Erythroblast (primary cell): ENCODE data around the gene RALB.

Experiments used
- DNase-seq, 2 experiments: peaks; one replicate each; lab custom pipeline; 2025; lab: John Stamatoyannopoulos, UW
- GATA1 ChIP-seq: IDR thresholded peaks from 2 replicates; pipeline ENCODE4 v1.6.1; 2011; ENCODE audit warnings: low read depth, mild to moderate bottlenecking, control low read depth, low read length, moderate library complexity
- POLR2A ChIP-seq: IDR thresholded peaks from 2 replicates; pipeline ENCODE4 v1.6.1; 2011; ENCODE audit warnings: mild to moderate bottlenecking, low read length

RALB gene, protein sequence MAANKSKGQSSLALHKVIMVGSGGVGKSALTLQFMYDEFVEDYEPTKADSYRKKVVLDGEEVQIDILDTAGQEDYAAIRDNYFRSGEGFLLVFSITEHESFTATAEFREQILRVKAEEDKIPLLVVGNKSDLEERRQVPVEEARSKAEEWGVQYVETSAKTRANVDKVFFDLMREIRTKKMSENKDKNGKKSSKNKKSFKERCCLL

DNA sequence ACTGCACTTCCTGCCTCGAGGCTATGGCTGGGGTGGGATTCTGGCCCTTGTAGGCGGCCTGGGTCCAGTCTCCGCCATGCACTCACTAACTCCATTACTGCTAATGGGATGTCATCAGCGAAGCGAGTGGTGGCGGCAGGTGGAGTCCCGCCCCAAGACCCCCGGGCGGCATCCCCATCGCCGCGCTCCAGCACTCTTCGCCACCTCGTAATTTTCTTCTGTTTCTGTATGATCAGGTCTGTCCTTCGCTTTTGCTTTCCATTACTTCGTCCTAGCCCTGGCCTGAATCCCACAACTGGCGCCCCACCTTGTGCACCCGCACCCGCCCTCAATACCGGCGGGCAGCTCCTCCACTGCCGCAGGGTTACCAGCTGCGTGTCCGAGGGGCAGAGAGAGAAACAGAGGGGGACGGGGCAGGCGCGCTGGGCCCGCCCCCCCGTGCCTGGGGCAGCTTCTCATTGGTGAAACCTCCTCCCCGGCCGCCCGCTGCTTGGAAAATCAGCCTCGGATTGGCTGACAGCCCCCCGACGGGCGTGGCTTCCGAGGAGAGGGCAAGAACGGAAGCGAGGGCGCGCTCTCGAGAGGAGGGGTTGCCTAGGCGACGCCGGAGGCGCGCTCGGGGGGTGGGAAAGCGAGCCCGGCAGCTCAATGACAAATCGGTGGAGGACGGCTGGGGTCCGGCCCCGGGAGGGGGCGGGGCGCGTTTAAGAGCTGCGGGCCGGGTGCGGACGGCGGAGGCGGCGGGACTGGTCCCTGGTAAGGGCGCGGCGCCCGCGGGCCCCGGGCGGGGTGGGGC, at the start of gene RALB:
TSS of gene RALB (plus strand) at position 628 of the 796 bp plus-strand sequence. CDS start 25,813 bp downstream, outside the sequence.
- TF ChIP-seq GATA1 (no peak), POLR2A (peak; percentile 79)
- peak; percentile 98 for DNase-seq

DNA sequence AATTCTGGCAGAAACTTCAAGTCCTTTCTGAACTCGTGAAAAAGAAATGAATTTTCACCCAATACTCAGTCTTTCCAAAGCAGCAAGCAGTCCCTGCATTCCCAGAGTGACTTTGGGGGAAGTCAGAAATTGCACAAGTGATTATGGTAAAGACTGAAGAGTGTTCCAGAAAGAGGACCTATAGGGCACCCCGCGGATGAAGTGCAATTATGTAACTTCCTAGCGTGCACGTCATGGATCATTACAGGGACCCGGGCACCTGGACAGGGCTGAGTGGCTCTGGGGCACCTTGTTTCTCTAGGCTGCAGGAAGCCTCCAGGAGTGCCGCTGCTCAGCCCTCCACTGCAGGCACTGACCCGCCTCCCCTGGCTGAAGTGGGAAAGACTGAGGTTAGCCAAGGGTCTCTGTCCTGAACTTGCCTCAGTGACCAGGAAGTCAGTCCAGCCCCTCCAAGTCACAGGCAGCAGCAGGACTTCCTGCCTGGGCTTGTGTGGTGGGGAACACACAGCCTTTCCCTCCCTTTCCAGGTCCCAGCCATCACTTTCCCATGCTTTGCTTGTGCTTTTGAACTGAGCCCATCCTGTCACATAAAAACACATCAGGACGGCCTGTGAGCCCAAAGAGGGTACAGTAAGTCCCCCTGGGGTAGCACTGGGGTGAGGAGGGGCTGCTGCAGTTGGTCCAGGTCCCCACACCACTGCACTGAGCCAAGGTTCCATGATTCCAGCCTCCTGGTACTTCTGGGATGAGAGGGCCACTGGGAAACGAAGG, 49.2 kb upstream of the RALB start:
- DNase-seq = no peak
- TF ChIP-seq GATA1 = no peak
- no peak for TF ChIP-seq POLR2A

DNA sequence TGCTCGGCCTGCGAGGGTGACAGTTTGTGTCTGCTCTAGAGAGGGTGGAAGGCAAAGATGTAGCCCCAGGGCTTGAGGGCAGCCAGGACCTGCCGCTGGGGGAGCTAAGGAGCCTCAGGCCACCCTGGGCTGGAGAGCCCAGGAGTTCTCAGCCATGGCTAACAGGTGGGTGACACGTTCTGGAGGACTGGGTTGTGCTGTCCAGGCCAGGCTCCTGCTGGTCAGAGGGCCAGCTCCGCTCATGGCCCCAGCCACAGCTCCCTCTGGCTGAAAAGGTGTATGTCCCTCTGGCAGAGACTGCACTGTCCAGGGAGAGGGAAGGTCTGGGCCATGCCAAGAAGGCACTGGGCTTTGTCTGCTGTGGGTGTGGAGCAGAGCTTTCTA, 48.6 kb upstream of the RALB start:
- DNase-seq = no peak
- TF ChIP-seq GATA1 (no peak), POLR2A (no peak)

DNA sequence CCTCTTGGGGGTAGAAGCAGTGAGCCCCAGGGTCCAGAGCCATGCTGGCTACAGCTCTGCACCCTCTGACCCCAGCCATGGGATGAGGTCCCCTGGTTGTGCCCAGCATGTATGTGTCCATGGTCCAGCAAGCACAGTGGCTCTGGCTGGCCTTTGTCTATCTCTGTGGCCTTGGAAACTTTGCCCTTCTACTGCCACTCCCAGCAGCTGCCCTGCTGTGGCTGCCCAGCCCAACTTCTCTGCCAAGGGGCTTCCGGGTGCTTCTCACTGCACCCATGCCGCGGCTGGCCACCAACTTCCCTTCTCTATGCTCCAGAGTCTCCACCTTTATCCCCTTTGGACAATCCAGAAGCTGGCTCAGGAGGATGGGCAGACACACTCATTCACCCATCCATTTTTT, 48.2 kb upstream of the RALB start:
- TF ChIP-seq GATA1 (no peak), POLR2A (no peak)
- no peak for DNase-seq

DNA sequence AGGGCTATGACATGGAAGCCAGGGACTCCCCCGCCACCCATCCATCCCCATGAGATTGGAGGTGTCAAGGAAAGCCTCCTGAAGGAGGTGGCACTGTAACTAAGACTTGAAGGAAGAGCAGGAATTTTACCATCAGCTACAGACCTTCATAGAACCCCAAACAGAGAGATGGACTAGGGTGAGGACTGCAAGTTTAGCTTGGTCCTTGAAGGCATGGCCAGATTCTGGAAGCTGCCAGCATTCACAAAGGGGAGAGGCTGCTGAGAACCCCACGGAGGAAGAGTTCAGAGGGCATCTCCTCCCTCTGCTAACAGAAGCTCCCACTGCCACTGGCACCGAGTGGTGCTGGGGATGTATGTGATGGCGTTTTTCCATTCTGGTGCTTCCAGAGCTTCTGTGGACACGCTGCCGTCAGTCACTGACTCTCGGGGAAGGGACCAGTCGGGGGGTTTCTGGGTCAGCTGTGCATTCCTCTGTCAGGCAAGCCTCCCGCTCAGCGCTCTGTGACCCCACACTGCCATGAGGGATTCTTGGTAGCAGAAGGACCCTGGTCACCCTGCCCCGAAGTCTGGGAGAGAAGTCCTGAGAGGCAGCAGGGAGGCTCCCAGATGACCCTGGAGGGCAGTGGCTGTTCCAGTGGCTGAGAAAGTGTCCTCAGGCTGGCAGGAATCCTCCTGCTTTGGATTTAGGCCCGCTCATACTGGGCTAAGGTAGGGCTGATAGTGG, 47.5 kb upstream of the RALB start:
- TF ChIP-seq GATA1 = no peak
- TF ChIP-seq POLR2A = no peak
- DNase-seq = no peak

DNA sequence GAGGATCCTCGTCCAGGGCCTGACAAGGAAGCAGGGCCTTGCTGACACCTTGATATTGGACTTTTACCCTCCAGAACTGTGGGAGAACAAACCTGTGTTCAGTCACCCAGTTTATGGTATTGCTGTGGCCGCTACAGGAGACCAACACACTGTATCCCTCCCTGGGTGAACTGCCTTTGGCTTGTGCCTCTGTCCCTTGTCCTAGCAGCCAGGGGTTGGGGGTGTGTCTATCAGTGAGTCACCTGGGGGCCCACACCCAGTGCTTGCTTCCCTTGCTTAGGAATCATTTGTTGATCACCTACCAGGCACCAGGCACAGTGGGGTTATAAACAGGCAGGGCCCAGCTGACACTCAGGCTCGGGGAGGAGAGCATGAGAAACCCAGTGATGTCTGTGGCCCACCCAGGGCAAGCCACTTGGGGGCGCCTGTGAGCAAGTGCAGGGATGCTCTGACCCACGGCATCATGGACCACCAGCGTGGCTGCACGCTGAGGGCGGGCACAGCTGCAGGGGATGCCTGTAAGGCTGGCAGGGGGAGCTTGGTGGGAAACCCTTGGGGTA, 46.5 kb upstream of the RALB start:
- TF ChIP-seq POLR2A (no peak), GATA1 (no peak)
- DNase-seq = peak; percentile 24 to 52

DNA sequence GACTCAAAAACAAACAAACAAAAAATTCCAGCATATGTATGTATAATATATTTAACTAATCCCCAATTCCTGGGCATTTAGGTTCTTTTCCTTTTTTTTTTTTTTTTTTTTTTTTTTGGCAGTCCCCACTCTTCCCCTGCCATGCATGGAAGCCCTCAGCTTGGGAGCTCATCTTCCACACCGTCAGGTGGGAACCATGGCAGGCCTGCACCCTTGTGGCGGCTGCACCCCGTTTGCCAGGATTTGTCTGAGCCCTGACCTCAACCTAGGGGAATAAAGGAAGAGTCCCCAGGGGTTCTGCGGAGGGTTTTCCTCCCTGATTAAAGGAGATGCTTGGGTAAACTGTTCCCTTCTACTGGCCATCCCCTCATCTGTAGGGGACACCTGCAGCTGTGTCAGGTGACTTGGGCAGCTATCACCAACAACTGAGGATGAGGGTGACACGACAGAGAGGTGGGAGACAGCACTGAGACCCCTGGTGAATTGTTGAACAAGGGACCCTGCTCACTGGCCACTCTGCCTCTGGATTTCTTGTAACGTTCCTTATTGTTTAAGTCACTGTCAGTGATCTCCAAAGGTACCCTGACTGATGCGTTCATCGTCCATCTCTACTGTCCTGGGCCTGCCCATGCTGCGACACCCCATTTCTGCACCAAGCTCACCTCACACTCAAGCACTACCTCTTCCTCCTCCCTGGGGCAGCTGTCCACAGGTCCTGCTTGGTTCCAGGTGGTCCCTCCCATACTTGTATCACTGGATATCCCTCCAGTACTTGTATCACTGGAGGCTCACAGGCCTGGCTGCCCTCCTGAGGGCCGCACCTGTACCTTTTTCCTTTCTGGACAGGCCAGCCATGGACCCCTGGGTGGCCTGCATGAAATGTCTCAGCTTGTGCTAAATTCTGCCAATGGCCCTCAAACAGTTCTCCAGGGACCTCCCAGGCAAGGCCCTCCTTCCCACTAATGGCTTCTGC, 44.0 kb upstream of the RALB start:
- TF ChIP-seq POLR2A = no peak
- no peak for TF ChIP-seq GATA1
- DNase-seq = no peak

DNA sequence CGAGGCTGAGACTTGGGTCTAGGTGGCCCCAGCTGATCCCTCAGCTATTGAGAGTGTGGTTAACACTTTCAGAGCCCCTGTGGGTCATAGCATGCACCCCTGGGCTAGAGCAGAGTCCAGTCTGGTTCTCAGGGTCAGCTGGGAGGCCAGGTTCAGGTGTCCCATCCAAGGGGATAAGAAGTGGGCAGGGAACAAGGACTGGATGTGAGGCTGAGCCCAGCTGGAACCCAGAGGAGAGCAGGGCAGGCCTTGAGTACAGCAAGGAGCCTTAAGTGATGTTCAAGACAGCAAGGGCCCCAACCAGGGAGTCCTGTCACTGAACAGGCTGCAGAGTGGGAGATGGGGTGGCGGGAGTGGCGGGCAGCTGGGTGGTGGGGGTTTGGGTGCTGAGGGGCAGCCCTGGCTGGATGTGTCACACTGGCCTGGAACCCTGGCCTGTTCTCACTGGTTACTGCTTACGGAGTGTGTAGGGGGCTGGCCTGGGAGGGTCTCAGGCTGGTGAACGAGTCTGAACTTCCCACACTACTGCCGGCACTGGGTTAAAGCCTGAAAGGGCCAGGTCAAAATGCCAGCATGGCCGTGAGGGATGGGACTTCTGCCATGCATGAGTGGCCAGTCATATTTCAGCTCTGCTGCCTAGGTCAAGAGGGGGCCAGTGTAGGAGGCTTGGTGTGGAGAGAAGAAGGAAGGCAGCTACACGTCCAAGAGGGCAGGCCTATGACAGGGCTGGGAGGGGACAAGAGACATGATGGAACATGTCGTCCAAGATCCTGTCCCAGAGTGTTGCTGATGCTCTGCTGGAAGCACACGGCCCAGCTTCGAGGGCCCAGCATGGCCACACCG, 43.0 kb upstream of the RALB start:
- no peak for DNase-seq
- TF ChIP-seq GATA1 = no peak
- TF ChIP-seq POLR2A = no peak

DNA sequence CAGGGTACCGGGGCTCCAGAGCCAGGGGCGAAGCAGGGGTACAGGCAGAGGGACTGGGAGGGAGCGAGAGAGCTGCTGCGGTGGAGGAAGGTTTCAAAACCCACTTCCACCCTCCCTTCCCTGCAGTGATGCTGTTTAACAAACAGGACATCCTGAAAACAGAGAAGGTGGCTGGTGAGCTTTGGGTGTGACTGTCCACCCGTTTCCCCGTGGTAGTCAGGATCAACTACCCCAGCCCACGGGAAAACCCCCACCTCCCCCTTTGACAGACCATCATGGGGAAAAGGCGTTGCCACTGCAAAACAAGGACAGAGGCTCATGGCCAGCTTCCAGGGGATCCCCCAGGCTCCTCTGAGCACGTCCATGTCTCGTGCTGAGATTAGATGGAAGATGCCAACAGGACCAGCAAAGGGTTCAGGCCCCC, 42.4 kb upstream of the RALB start:
- TF ChIP-seq GATA1 = no peak
- no peak for TF ChIP-seq POLR2A
- DNase-seq = no peak

DNA sequence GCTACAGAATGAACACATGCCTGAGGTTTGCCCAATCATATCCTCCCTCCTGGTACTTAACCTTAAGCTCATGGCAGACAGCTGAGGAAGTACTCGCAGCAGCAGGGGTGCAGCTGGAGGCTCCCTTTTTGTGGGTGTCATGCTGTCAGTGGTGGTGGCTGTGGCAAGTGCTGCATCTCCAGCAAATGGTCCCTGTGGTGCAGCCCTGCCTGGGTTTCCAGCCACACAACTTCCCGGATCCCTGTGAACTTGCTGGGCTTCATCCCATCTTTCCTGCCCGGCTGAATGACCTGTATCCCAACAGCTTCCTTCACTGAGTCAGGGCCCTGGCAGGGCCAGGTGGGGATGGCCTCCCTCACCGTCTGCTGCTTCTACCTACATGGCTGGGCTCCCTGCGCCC, 34.5 kb upstream of the RALB start:
- DNase-seq = no peak
- no peak for TF ChIP-seq POLR2A
- no peak for TF ChIP-seq GATA1

DNA sequence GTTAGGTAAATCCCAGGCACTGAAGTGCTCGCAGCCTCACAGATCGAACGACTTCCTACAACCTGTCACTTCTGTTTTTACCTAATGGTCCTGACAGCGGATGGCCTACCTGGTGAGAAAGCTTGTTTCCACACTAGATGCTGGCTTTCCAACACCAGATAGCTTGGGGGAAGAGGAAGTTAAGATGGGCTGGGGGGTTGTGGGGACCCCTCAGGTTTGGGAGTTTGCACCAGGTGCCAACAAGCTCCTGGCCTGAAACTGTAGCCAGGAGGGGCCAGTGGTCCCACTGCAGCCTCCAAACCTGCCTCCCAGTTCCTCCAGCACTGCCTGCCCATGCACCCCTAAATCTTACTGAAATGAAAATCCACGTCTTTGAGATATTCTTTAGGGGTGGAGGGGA, 33.4 kb upstream of the RALB start:
- TF ChIP-seq POLR2A (no peak), GATA1 (no peak)
- DNase-seq = no peak

DNA sequence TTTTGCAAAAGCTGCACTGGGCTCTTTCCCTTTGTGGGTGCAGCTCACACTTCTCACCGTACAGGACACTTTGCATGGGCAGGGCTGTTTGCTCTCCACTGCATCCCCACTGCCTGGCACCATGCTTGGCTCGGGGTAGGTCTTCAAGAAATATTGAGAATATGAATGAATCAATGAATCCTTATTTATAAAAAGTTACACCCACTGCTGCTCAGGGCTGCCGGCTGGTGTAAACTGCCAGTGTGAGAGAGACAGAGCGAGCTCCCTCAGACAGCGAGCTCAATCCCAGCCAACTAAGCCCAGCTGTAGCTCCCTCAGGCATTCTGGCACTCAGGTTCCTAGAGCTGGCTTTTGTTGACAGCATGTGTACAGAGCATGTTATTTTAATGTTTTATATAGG, 32.9 kb upstream of the RALB start:
- no peak for TF ChIP-seq GATA1
- no peak for TF ChIP-seq POLR2A
- no peak for DNase-seq
